Endothelial cell of umbilical vein (primary cell): Measurements from ENCODE around the gene DEPDC5. TPM values are rescaled to one million over a fixed set of nuclear protein-coding genes. Genes with fewer than 3 reads are reported as not detected.

ENCODE experiments used
- BruUV-seq: library from RNA; stranded (reverse); fragments of 400-500 nt; replicated peaks from 2 replicates; lab custom pipeline; 2021; lab: Mats Ljungman, UMichigan
- CTCF ChIA-PET: fragments of 300-600, 350-600 bp; sonication (Branson Sonifier 250); formaldehyde crosslinking; loops from one replicate; lab custom pipeline; 2021; ENCODE audit warnings: antibody characterized with exemption, inconsistent platforms; lab: Charles Lee
- POLR2A ChIA-PET: fragments of 300-600, 350-600 bp; sonication (Branson Sonifier 250); formaldehyde crosslinking; loops from one replicate; lab custom pipeline; 2021; ENCODE audit warnings: antibody characterized with exemption, inconsistent platforms; lab: Charles Lee
- DNase-seq: peaks from one replicate; pipeline ENCODE4 v3.0.0-alpha.2; 2011; ENCODE audit warnings: low read depth, low spot score
- FAIRE-seq: peaks from 2 replicates; lab custom pipeline; 2011; peaks lifted over from hg19 to GRCh38; lab: Jason Lieb, UNC
- H2AFZ ChIP-seq: 2 replicates; pipeline ENCODE4 v1.6.0; 2012; ENCODE audit warnings: low read depth, low read length, control low read depth, inconsistent platforms
- H3K27ac ChIP-seq: 2 replicates; pipeline ENCODE4 v1.5.1; 2011; ENCODE audit warnings: low read depth, mild to moderate bottlenecking, control low read depth, low read length, moderate library complexity; ENCODE audit not compliant: insufficient read depth
- H3K27me3 ChIP-seq, 2 experiments: 2 replicates each; pipeline versions ENCODE4 v1.6.0 to v1.6.1; 2011; ENCODE audit warnings: low read length in 2 of 2, mixed read lengths in 1 of 2; ENCODE audit not compliant: control insufficient read depth in 2 of 2, insufficient read depth in 2 of 2
- H3K36me3 ChIP-seq, 2 experiments: 2 replicates in 1 of 2; 3 replicates in 1 of 2; pipeline ENCODE4 v1.5.1; 2011; ENCODE audit warnings: low read length in 2 of 2, mild to moderate bottlenecking in 1 of 2, moderate library complexity in 1 of 2; ENCODE audit not compliant: control insufficient read depth in 2 of 2, insufficient read depth in 2 of 2; ENCODE audit errors: extremely low read depth in 1 of 2
- H3K4me1 ChIP-seq: 3 replicates; pipeline ENCODE4 v1.5.1; 2011; ENCODE audit warnings: mild to moderate bottlenecking, low read length; ENCODE audit not compliant: control insufficient read depth, insufficient read depth; ENCODE audit errors: extremely low read depth
- H3K4me2 ChIP-seq: 2 replicates; pipeline ENCODE4 v1.6.1; 2011; ENCODE audit warnings: low read length, control low read depth, mixed read lengths; ENCODE audit not compliant: insufficient read depth
- H3K4me3 ChIP-seq, 3 experiments: fragments of 200-600 bp in 1 of 3; sonication (generic), shearing (Covaris generic) in 1 of 3; replicated peaks in 1 of 3; 2 replicates each; pipeline ENCODE4 v1.5.1; 2011 to 2016; ENCODE audit warnings: control low read depth in 3 of 3, low read length in 3 of 3, mild to moderate bottlenecking in 2 of 3, inconsistent platforms in 1 of 3, low read depth in 1 of 3, moderate library complexity in 1 of 3; ENCODE audit not compliant: insufficient read depth in 1 of 3
- H3K79me2 ChIP-seq: 2 replicates; pipeline ENCODE4 v1.6.0; 2012; ENCODE audit warnings: low read length, inconsistent platforms; ENCODE audit not compliant: control insufficient read depth, insufficient read depth
- H3K9ac ChIP-seq: replicated peaks from 2 replicates; pipeline ENCODE3; 2011; ENCODE audit warnings: low read length, control low read depth; ENCODE audit not compliant: insufficient read depth; ENCODE audit errors: extremely low read depth
- H3K9me1 ChIP-seq: replicated peaks from 3 replicates; pipeline ENCODE4 v1.6.0; 2011; ENCODE audit warnings: mild to moderate bottlenecking, low read length; ENCODE audit not compliant: control insufficient read depth, insufficient read depth; ENCODE audit errors: extremely low read depth
- H3K9me3 ChIP-seq: replicated peaks from 2 replicates; pipeline ENCODE4 v1.5.1; 2012; ENCODE audit warnings: low read length, inconsistent platforms; ENCODE audit not compliant: control insufficient read depth, insufficient read depth
- H4K20me1 ChIP-seq: replicated peaks from 2 replicates; pipeline ENCODE3; 2011; ENCODE audit warnings: mild to moderate bottlenecking, low read length; ENCODE audit not compliant: control insufficient read depth, insufficient read depth; ENCODE audit errors: extremely low read depth
- EZH2 ChIP-seq: IDR thresholded peaks from 2 replicates; pipeline ENCODE4 v1.6.1; 2012; ENCODE audit warnings: borderline replicate concordance, low read depth, mild to moderate bottlenecking, moderate library complexity, low read length, inconsistent platforms; ENCODE audit not compliant: severe bottlenecking
- FOS ChIP-seq: IDR thresholded peaks from 2 replicates; pipeline ENCODE4 v1.6.1; 2011; ENCODE audit warnings: mild to moderate bottlenecking, low read length, moderate library complexity, borderline replicate concordance; ENCODE audit not compliant: insufficient read depth
- GATA2 ChIP-seq: IDR thresholded peaks from 2 replicates; pipeline ENCODE4 v1.7.0; 2011; ENCODE audit warnings: low read depth, mild to moderate bottlenecking, moderate library complexity, mixed read lengths, low read length; ENCODE audit not compliant: insufficient read length, insufficient read depth
- JUN ChIP-seq: IDR thresholded peaks from 2 replicates; pipeline ENCODE4 v1.6.1; 2011; ENCODE audit warnings: borderline replicate concordance, low read depth; ENCODE audit not compliant: insufficient read length, insufficient read depth
- MYC ChIP-seq: IDR thresholded peaks from one replicate; pipeline ENCODE4 v1.6.1; 2011; ENCODE audit warnings: mild to moderate bottlenecking, low read depth, low read length
- POLR2A ChIP-seq: IDR thresholded peaks from 2 replicates; pipeline ENCODE4 v1.6.1; 2012; ENCODE audit warnings: low read depth, mild to moderate bottlenecking, control low read depth, low read length
- POLR2AphosphoS5 ChIP-seq: IDR thresholded peaks from 2 replicates; pipeline ENCODE4 v1.6.1; 2012; ENCODE audit warnings: low read depth, mild to moderate bottlenecking, control low read depth, low read length, moderate library complexity; ENCODE audit not compliant: insufficient read depth
- dilution Hi-C: fragments of 300-500 bp; cut with MboI; formaldehyde crosslinking; loops from one replicate; pipeline ENCODE4 v1.15.0; 2019; ENCODE audit warnings: low sequenced_read_pairs; ENCODE audit not compliant: extremely low pct_ligation_motif_present
- intact Hi-C: fragments of 100-400 bp; cut with micrococcal nuclease; formaldehyde crosslinking; loops from one replicate; pipeline ENCODE4 v1.10.0; 2022
- polyA plus RNA-seq, 4 experiments: library from polyadenylated mRNA; depleted of rRNA in 3 of 4; stranded (reverse) in 3 of 4; unstranded in 1 of 4; fragments of >200 nt; gene quantifications; 2 replicates each; pipeline versions ENCODE4 v1.2.1 to v1.2.3, GENCODE V29; 2011 to 2012; ENCODE audit warnings: missing spikeins in 1 of 4
- total RNA-seq: library from RNA; stranded (reverse); gene quantifications from 2 replicates; pipeline ENCODE4 v1.2.3, GENCODE V29; 2021
- TF ChIP-seq, protein P1 (sequence below): IDR thresholded peaks from 2 replicates; pipeline ENCODE4 v1.6.1; 2011; ENCODE audit not compliant: insufficient read depth, insufficient read length
- TF ChIP-seq, protein P2 (sequence below), 2 donors: IDR thresholded peaks; 1 replicate in 1 of 2; 2 replicates in 1 of 2; pipeline ENCODE4 v1.5.1; 2011; ENCODE audit warnings: low read length in 2 of 2, mild to moderate bottlenecking in 2 of 2, moderate library complexity in 2 of 2, control low read depth in 1 of 2, inconsistent platforms in 1 of 2, low read depth in 1 of 2; ENCODE audit not compliant: insufficient read depth in 1 of 2; ENCODE audit errors: extremely low read depth in 1 of 2

Gene DEPDC5
- total and polyA plus RNA-seq, 2 donors (not counting 3 experiments of a cell fraction or from before 2014, with no cell fraction given) = 13.1 to 36.6 TPM

DNA sequence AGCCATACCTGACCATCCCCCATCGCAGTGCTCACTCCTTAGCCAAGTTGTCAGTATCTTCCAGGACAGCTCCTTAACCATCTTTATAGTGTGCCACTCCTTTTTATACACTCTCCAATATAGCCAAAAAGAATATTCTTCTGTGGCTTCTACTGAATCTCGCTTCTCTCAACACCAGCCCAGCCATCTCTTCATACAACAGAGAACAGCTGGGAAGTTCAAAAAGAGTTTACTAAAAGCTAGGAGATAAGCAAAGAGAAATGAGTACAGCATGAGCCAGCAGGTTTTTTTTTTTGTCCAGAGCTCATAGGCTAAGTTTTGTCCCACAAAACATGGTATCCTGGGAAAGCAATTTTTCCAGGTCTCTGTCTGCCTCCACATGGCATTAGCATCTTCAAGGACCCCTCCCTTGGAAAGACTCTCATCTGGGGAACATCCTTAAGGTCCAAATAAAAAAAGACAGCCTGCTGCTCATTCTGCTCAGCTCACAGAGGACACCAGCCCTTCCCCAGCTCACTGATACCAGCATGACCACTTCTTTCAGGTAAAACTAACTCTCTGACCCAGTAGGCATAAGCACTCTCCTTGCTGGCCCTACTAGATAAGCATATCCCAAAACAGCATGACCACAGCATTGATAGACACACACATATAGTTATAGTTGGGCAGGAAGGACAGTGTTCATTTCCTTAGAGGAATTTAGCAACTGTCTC is 141.7 kb downstream of the DEPDC5 start:
- Histone ChIP-seq H3K27ac (no peak overlapping the region), H4K20me1 (no peaks in the 10 kb centered on the region), H2AFZ (no peak overlapping the region), H3K9me3 (no peaks in the 10 kb centered on the region), H3K4me1 (peaks cover 4% of the 10 kb centered on the region), H3K4me2 (no peak overlapping the region), H3K4me3 (no peak overlapping the region), H3K9ac (no peak overlapping the region), H3K36me3 (peaks cover 0 to 12% of the 10 kb centered on the region in 2 experiments), H3K9me1 (no peaks in the 10 kb centered on the region), H3K27me3 (no peaks in the 10 kb centered on the region), H3K79me2 (no peaks in the 10 kb centered on the region)
- FAIRE-seq (no peak), DNase-seq (no peak)
- no TSS peak for BruUV-seq
- ChIA-PET POLR2A (no interaction called here), CTCF (interaction anchor here (1.1 kb wide), 1 partner anchor 25 kb away, joined by 3 read pairs; no protein-coding TSS in a partner anchor)
- no peak for TF ChIP-seq POLR2A
- no peak for TF ChIP-seq FOS
- TF ChIP-seq JUN = no peak
- TF ChIP-seq POLR2AphosphoS5 = no peak
- no peak for TF ChIP-seq GATA2
- TF ChIP-seq EZH2 = no peak
- TF ChIP-seq, protein P1, sequence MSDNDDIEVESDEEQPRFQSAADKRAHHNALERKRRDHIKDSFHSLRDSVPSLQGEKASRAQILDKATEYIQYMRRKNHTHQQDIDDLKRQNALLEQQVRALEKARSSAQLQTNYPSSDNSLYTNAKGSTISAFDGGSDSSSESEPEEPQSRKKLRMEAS = no peak
- no peak for TF ChIP-seq MYC
- TF ChIP-seq, protein P2, sequence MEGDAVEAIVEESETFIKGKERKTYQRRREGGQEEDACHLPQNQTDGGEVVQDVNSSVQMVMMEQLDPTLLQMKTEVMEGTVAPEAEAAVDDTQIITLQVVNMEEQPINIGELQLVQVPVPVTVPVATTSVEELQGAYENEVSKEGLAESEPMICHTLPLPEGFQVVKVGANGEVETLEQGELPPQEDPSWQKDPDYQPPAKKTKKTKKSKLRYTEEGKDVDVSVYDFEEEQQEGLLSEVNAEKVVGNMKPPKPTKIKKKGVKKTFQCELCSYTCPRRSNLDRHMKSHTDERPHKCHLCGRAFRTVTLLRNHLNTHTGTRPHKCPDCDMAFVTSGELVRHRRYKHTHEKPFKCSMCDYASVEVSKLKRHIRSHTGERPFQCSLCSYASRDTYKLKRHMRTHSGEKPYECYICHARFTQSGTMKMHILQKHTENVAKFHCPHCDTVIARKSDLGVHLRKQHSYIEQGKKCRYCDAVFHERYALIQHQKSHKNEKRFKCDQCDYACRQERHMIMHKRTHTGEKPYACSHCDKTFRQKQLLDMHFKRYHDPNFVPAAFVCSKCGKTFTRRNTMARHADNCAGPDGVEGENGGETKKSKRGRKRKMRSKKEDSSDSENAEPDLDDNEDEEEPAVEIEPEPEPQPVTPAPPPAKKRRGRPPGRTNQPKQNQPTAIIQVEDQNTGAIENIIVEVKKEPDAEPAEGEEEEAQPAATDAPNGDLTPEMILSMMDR (IDR thresholded peaks at IDR 0.05; ENCODE audit: extremely low read depth in 1 of 2, insufficient read depth in 1 of 2, low read depth in 1 of 2, low read length in 2 of 2) = no peak
- dilution Hi-C loops = no loop called here
- intact Hi-C loops = no loop called here
